SK-N-SH (cell line): ENCODE results near the gene PLEKHH1. TPM values are rescaled to one million over a fixed set of nuclear protein-coding genes. Genes with fewer than 3 reads are reported as not detected.

Source experiments
- CTCF ChIA-PET: fragments of 300-600, 350-600 bp; formaldehyde crosslinking; extraction: SDS; loops from one replicate; lab custom pipeline; 2021; lab: Yijun Ruan, JAX
- POLR2A ChIA-PET: fragments of 350-600 bp; sonication (Branson Sonifier 250); formaldehyde crosslinking; extraction: SDS; loops from one replicate; lab custom pipeline; 2020; ENCODE audit warnings: antibody characterized with exemption, inconsistent platforms; lab: Yijun Ruan, JAX
- DNase-seq: peaks from one replicate; pipeline ENCODE4 v3.0.0; 2012
- H2AFZ ChIP-seq: fragments of 200-600 bp; sonication (generic); 2 replicates; pipeline ENCODE4 v1.8.1; 2016; ENCODE audit warnings: antibody characterized with exemption, mild to moderate bottlenecking, low read depth
- H3F3A ChIP-seq: fragments of 200-600 bp; sonication (generic); replicated peaks from 2 replicates; pipeline ENCODE3; 2016; ENCODE audit warnings: antibody characterized with exemption, mild to moderate bottlenecking; ENCODE audit not compliant: insufficient read depth
- H3K27ac ChIP-seq, 2 experiments: fragments of 200-500 bp in 1 of 2; fragments of 200-600 bp in 1 of 2; sonication (Bioruptor generic) in 1 of 2; sonication (generic), shearing (Covaris generic) in 1 of 2; 2 replicates each; pipeline versions ENCODE4 v1.5.1 to v1.6.1; 2014 to 2016; ENCODE audit warnings: low read depth in 2 of 2, inconsistent platforms in 1 of 2, low read length in 1 of 2, mild to moderate bottlenecking in 1 of 2, mixed read lengths in 1 of 2
- H3K27me3 ChIP-seq: fragments of 200-600 bp; sonication (generic), shearing (Covaris generic); 2 replicates; pipeline ENCODE4 v1.6.1; 2016; ENCODE audit warnings: mixed run types; ENCODE audit not compliant: insufficient read depth
- H3K36me3 ChIP-seq, 2 experiments: fragments of 200-500 bp in 1 of 2; fragments of 200-600 bp in 1 of 2; sonication (Bioruptor generic) in 1 of 2; sonication (generic) in 1 of 2; replicated peaks in 1 of 2; 2 replicates each; pipeline versions ENCODE3 to v1.5.1; 2014 to 2016; ENCODE audit warnings: low read length in 1 of 2, mild to moderate bottlenecking in 1 of 2; ENCODE audit not compliant: insufficient read depth in 2 of 2, control insufficient read depth in 1 of 2
- H3K4me1 ChIP-seq, 2 experiments: fragments of 200-500 bp in 1 of 2; fragments of 200-600 bp in 1 of 2; sonication (Bioruptor generic) in 1 of 2; sonication (generic), shearing (Covaris generic) in 1 of 2; 2 replicates each; pipeline versions ENCODE4 v1.5.1 to v1.6.1; 2014 to 2016; ENCODE audit warnings: low read depth in 1 of 2, low read length in 1 of 2, mixed run types in 1 of 2; ENCODE audit not compliant: insufficient read depth in 2 of 2, control insufficient read depth in 1 of 2
- H3K4me2 ChIP-seq: fragments of 200-600 bp; sonication (generic), shearing (Covaris generic); 2 replicates; pipeline ENCODE4 v1.6.1; 2017; ENCODE audit warnings: mixed run types
- H3K4me3 ChIP-seq, 2 experiments: fragments of 200-500 bp in 1 of 2; fragments of 200-600 bp in 1 of 2; sonication (Bioruptor generic) in 1 of 2; sonication (generic), shearing (Covaris generic) in 1 of 2; 2 replicates each; pipeline versions ENCODE4 v1.5.1 to v1.8.1; 2014 to 2016; ENCODE audit warnings: low read depth in 2 of 2, inconsistent platforms in 1 of 2, low read length in 1 of 2, mild to moderate bottlenecking in 1 of 2, mixed read lengths in 1 of 2, moderate library complexity in 1 of 2
- H3K79me2 ChIP-seq: fragments of 200-600 bp; sonication (generic); 2 replicates; pipeline ENCODE4 v1.8.1; 2017; ENCODE audit warnings: mild to moderate bottlenecking; ENCODE audit not compliant: insufficient read depth
- H3K9ac ChIP-seq: fragments of 200-600 bp; sonication (generic); 2 replicates; pipeline ENCODE4 v1.6.1; 2017; ENCODE audit warnings: mixed run types
- H3K9me2 ChIP-seq: fragments of 200-600 bp; sonication (generic); 2 replicates; pipeline ENCODE4 v1.6.1; 2017; ENCODE audit warnings: mixed run types
- H3K9me3 ChIP-seq: fragments of 200-600 bp; sonication (generic); 2 replicates; pipeline ENCODE4 v1.6.1; 2017; ENCODE audit warnings: mixed run types, mild to moderate bottlenecking, moderate library complexity
- H4K20me1 ChIP-seq: fragments of 200-600 bp; sonication (generic); 2 replicates; pipeline ENCODE4 v1.6.1; 2017; ENCODE audit warnings: mild to moderate bottlenecking, mixed run types; ENCODE audit not compliant: insufficient read depth
- CHD2 ChIP-seq: fragments of 150-350 bp; IDR thresholded peaks from 2 replicates; pipeline ENCODE4 v1.6.1; 2018; ENCODE audit warnings: low read length; ENCODE audit not compliant: partially characterized antibody
- EP300 ChIP-seq, 2 experiments: IDR thresholded peaks; 2 replicates each; pipeline versions ENCODE4 v1.4.0 to v1.6.1; 2012; ENCODE audit warnings: borderline replicate concordance in 1 of 2, low read depth in 1 of 2, low read length in 1 of 2
- GABPA ChIP-seq: IDR thresholded peaks from 2 replicates; pipeline ENCODE4 v1.4.0; 2012; ENCODE audit warnings: low read depth, mild to moderate bottlenecking
- MAX ChIP-seq: IDR thresholded peaks from 2 replicates; pipeline ENCODE4 v1.4.0; 2012; ENCODE audit warnings: low read depth
- NRF1 ChIP-seq: IDR thresholded peaks from 2 replicates; pipeline ENCODE4 v1.6.1; 2012; ENCODE audit warnings: low read depth, mild to moderate bottlenecking, low read length
- PBX3 ChIP-seq: IDR thresholded peaks from 2 replicates; pipeline ENCODE4; 2012
- RCOR1 ChIP-seq: fragments of 150-350 bp; IDR thresholded peaks from 2 replicates; pipeline ENCODE4 v1.6.1; 2017; ENCODE audit warnings: antibody characterized with exemption, low read length
- REST ChIP-seq: IDR thresholded peaks from 2 replicates; pipeline ENCODE4 v1.6.1; 2012; ENCODE audit warnings: mild to moderate bottlenecking, low read depth, low read length, moderate library complexity
- RXRA ChIP-seq: IDR thresholded peaks from 2 replicates; pipeline ENCODE4 v1.4.0; 2012; ENCODE audit warnings: low read depth, mild to moderate bottlenecking, borderline replicate concordance
- SIN3A ChIP-seq: IDR thresholded peaks from 2 replicates; pipeline ENCODE4 v1.6.1; 2012; ENCODE audit warnings: low read depth, mild to moderate bottlenecking, low read length, moderate library complexity, borderline replicate concordance
- TCF12 ChIP-seq: IDR thresholded peaks from 2 replicates; pipeline ENCODE4 v1.4.0; 2012
- TEAD4 ChIP-seq: IDR thresholded peaks from 2 replicates; pipeline ENCODE4 v1.4.0; 2012; ENCODE audit warnings: mild to moderate bottlenecking, borderline replicate concordance; ENCODE audit not compliant: insufficient read depth
- WGBS: methylation state at CpG from one replicate; pipeline ENCODE4 v1.1.6; 2017; ENCODE audit warnings: low lambda C conversion rate; 5-methylcytosine and 5-hydroxymethylcytosine counted together
- polyA plus RNA-seq, 3 experiments: library from polyadenylated mRNA; depleted of rRNA; stranded (reverse); fragments of >200 nt; gene quantifications; 2 replicates each; pipeline ENCODE4 v1.2.3, GENCODE V29; 2012
- TF ChIP-seq, protein P1 (sequence below): fragments of 200-600 bp; sonication (generic); IDR thresholded peaks from 2 replicates; pipeline ENCODE4 v1.6.1; 2017; ENCODE audit warnings: antibody characterized with exemption, mild to moderate bottlenecking, moderate library complexity
- TF ChIP-seq, protein P2 (sequence below): fragments of 150-350 bp; IDR thresholded peaks from 2 replicates; pipeline ENCODE4 v1.6.1; 2017; ENCODE audit warnings: antibody characterized with exemption, low read length, low read depth, borderline replicate concordance
- TF ChIP-seq, protein P3 (sequence below): fragments of 150-350 bp; IDR thresholded peaks from 2 replicates; pipeline ENCODE4 v1.6.1; 2016; ENCODE audit warnings: mild to moderate bottlenecking, low read depth, low read length

PLEKHH1 gene
- polyA plus RNA-seq, 1 of the 3 experiments (the other 2 are of a cell fraction) = 1.6 TPM

DNA sequence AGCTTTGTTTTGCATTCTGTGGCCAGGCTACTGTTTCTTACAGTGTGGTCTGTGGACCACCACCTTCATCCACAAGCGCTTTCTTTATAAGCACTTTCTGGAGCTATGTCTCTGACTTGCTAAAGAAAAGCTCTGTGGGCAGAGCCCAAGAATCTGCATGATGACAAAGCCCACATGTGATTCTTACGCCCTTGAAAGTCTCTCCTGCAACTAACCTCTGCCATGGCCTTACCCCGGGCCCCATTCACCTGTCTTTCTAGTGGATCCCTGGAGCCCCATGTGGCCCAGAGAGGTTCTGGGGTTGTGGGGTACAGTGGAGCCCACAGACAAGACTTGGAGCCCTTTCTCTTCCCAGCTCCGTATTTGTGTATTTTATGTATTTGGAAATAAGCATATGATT, 16.6 kb downstream of the PLEKHH1 start:
- Histone ChIP-seq H3K4me2 (no peak overlapping the region), H3K4me3 (no peak overlapping the region), H3K36me3 (no peaks in the 10 kb centered on the region), H2AFZ (no peak overlapping the region), H3K9me2 (no peaks in the 10 kb centered on the region), H3K9me3 (no peaks in the 10 kb centered on the region), H3K27me3 (no peaks in the 10 kb centered on the region), H3K79me2 (no peaks in the 10 kb centered on the region), H3K9ac (no peak overlapping the region), H3K27ac (no peak overlapping the region), H4K20me1 (no peaks in the 10 kb centered on the region), H3K4me1 (no peaks in the 10 kb centered on the region), H3F3A (no peaks in the 10 kb centered on the region)
- 83% methylated on average over 4 of the region's 4 CpGs for WGBS
- TF ChIP-seq PBX3 = no peak
- no peak for TF ChIP-seq NRF1
- TF ChIP-seq, protein P1, sequence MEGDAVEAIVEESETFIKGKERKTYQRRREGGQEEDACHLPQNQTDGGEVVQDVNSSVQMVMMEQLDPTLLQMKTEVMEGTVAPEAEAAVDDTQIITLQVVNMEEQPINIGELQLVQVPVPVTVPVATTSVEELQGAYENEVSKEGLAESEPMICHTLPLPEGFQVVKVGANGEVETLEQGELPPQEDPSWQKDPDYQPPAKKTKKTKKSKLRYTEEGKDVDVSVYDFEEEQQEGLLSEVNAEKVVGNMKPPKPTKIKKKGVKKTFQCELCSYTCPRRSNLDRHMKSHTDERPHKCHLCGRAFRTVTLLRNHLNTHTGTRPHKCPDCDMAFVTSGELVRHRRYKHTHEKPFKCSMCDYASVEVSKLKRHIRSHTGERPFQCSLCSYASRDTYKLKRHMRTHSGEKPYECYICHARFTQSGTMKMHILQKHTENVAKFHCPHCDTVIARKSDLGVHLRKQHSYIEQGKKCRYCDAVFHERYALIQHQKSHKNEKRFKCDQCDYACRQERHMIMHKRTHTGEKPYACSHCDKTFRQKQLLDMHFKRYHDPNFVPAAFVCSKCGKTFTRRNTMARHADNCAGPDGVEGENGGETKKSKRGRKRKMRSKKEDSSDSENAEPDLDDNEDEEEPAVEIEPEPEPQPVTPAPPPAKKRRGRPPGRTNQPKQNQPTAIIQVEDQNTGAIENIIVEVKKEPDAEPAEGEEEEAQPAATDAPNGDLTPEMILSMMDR = no peak
- no peak for TF ChIP-seq TEAD4
- TF ChIP-seq RCOR1 = no peak
- no peak for TF ChIP-seq MAX
- TF ChIP-seq CHD2 = no peak
- TF ChIP-seq RXRA = no peak
- no peak for TF ChIP-seq SIN3A
- no peak for TF ChIP-seq EP300 (IDR thresholded peaks at IDR 0.05; ENCODE audit: borderline replicate concordance in 1 of 2, low read depth in 1 of 2, low read length in 1 of 2)
- TF ChIP-seq, protein P2, sequence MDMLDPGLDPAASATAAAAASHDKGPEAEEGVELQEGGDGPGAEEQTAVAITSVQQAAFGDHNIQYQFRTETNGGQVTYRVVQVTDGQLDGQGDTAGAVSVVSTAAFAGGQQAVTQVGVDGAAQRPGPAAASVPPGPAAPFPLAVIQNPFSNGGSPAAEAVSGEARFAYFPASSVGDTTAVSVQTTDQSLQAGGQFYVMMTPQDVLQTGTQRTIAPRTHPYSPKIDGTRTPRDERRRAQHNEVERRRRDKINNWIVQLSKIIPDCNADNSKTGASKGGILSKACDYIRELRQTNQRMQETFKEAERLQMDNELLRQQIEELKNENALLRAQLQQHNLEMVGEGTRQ = no peak
- no peak for TF ChIP-seq REST
- TF ChIP-seq, protein P3, sequence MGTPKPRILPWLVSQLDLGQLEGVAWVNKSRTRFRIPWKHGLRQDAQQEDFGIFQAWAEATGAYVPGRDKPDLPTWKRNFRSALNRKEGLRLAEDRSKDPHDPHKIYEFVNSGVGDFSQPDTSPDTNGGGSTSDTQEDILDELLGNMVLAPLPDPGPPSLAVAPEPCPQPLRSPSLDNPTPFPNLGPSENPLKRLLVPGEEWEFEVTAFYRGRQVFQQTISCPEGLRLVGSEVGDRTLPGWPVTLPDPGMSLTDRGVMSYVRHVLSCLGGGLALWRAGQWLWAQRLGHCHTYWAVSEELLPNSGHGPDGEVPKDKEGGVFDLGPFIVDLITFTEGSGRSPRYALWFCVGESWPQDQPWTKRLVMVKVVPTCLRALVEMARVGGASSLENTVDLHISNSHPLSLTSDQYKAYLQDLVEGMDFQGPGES = no peak
- TF ChIP-seq GABPA = no peak
- no peak for TF ChIP-seq TCF12
- no peak for DNase-seq
- CTCF ChIA-PET = interaction anchor here (2.4 to 3.2 kb wide), 2 partner anchors 21 to 23 kb away, joined by 11 to 21 read pairs; no protein-coding TSS in a partner anchor
- POLR2A ChIA-PET = interaction anchor here (0.8 kb wide), 1 partner anchor 10 kb away, joined by 3 read pairs; no protein-coding TSS in a partner anchor
